GM23338 (cell line): Measurements from ENCODE around the gene ST3GAL6. TPM values are rescaled to one million over a fixed set of nuclear protein-coding genes. Genes with fewer than 3 reads are reported as not detected.

Source experiments
- ATAC-seq: fragments of 200-7000 bp; cut with Tn5 transposase; 3 replicates; pipeline ENCODE4 v1.9.1; 2020
- DNase-seq: peaks from one replicate; pipeline ENCODE4 v3.0.0-alpha.2; 2015; ENCODE audit warnings: low spot score
- H2AFZ ChIP-seq: fragments of 200-600 bp; sonication (generic); 2 replicates; pipeline ENCODE4 v1.8.0; 2016; ENCODE audit warnings: antibody characterized with exemption, mild to moderate bottlenecking, moderate library complexity
- H3F3A ChIP-seq: fragments of 200-600 bp; sonication (generic); replicated peaks from 2 replicates; pipeline ENCODE4 v1.8.0; 2017; ENCODE audit warnings: antibody characterized with exemption, mixed run types, low read depth
- H3K27ac ChIP-seq: fragments of 200-600 bp; sonication (generic); 2 replicates; pipeline ENCODE4 v1.6.1; 2016; ENCODE audit warnings: low read depth
- H3K27me3 ChIP-seq: fragments of 200-600 bp; sonication (generic); 2 replicates; pipeline ENCODE4 v1.8.0; 2016; ENCODE audit warnings: mild to moderate bottlenecking, mixed run types, moderate library complexity; ENCODE audit not compliant: insufficient read depth
- H3K36me3 ChIP-seq: fragments of 200-600 bp; sonication (generic); 2 replicates; pipeline ENCODE4 v1.8.0; 2016; ENCODE audit warnings: mild to moderate bottlenecking; ENCODE audit not compliant: insufficient read depth
- H3K4me1 ChIP-seq: fragments of 200-600 bp; sonication (generic); 2 replicates; pipeline ENCODE4 v1.8.0; 2016; ENCODE audit warnings: mild to moderate bottlenecking, moderate library complexity; ENCODE audit not compliant: insufficient read depth
- H3K4me2 ChIP-seq: fragments of 200-600 bp; sonication (generic); 2 replicates; pipeline ENCODE4 v1.7.1; 2017; ENCODE audit warnings: mixed run types
- H3K4me3 ChIP-seq: fragments of 200-600 bp; sonication (generic); 2 replicates; pipeline ENCODE4 v1.6.1; 2016; ENCODE audit warnings: mixed run types
- H3K79me2 ChIP-seq: fragments of 200-600 bp; sonication (generic); replicated peaks from 2 replicates; pipeline ENCODE4 v1.8.0; 2017; ENCODE audit warnings: mild to moderate bottlenecking; ENCODE audit not compliant: insufficient read depth
- H3K9me2 ChIP-seq: fragments of 200-600 bp; sonication (generic); 2 replicates; pipeline ENCODE4 v1.8.0; 2017; ENCODE audit not compliant: insufficient read depth
- H4K20me1 ChIP-seq: fragments of 200-600 bp; sonication (generic); replicated peaks from 2 replicates; pipeline ENCODE4 v1.8.0; 2017; ENCODE audit warnings: mild to moderate bottlenecking; ENCODE audit not compliant: insufficient read depth
- H3K27ac Mint-ChIP-seq: 2 replicates; pipeline ENCODE4 v1.8.0; 2020; ENCODE audit warnings: inconsistent platforms, mild to moderate bottlenecking, moderate library complexity, mixed read lengths
- H3K27me3 Mint-ChIP-seq: 3 replicates; pipeline ENCODE4 v1.8.0; 2022; ENCODE audit warnings: low read depth, mild to moderate bottlenecking, moderate library complexity, mixed read lengths, inconsistent platforms; ENCODE audit not compliant: insufficient read depth, poor library complexity
- H3K36me3 Mint-ChIP-seq: 3 replicates; pipeline ENCODE4 v1.8.0; 2021; ENCODE audit warnings: low read depth, mild to moderate bottlenecking, inconsistent platforms, moderate library complexity, mixed read lengths
- H3K4me1 Mint-ChIP-seq: 3 replicates; pipeline ENCODE4 v1.8.0; 2020; ENCODE audit warnings: mild to moderate bottlenecking, inconsistent platforms, mixed read lengths
- H3K4me3 Mint-ChIP-seq: 3 replicates; pipeline ENCODE4 v1.8.0; 2021; ENCODE audit warnings: moderate library complexity, mild to moderate bottlenecking, inconsistent platforms, mixed read lengths
- H3K9me3 Mint-ChIP-seq: 3 replicates; pipeline ENCODE4 v1.8.0; 2020; ENCODE audit warnings: moderate library complexity, mild to moderate bottlenecking, inconsistent platforms, mixed read lengths
- CREB1 ChIP-seq: fragments of 250-450 bp; sonication (Bioruptor Pico); IDR thresholded peaks from 2 replicates; pipeline ENCODE4 v1.5.0; 2020; ENCODE audit warnings: low read depth, mild to moderate bottlenecking, moderate library complexity
- CTCF ChIP-seq, 2 experiments: fragments of 200-600 bp in 1 of 2; sonication (generic) in 1 of 2; conservative IDR thresholded peaks; 2 replicates each; pipeline versions ENCODE4 v1.5.1 to v1.6.1; 2016 to 2017; ENCODE audit warnings: antibody characterized with exemption in 2 of 2, low read depth in 2 of 2, mild to moderate bottlenecking in 2 of 2, moderate library complexity in 1 of 2
- EZH2 ChIP-seq: fragments of 200-600 bp; sonication (generic); IDR thresholded peaks from one replicate; pipeline ENCODE4 v1.8.0; 2017; ENCODE audit warnings: antibody characterized with exemption, mild to moderate bottlenecking, low read depth; ENCODE audit not compliant: unreplicated experiment
- EZH2phosphoT487 ChIP-seq: fragments of 200-600 bp; sonication (generic); IDR thresholded peaks from one replicate; pipeline ENCODE4 v1.8.1; 2018; ENCODE audit warnings: antibody characterized with exemption; ENCODE audit not compliant: unreplicated experiment
- JUNB ChIP-seq: IDR thresholded peaks from one replicate; pipeline ENCODE4 v1.6.1; 2016; ENCODE audit warnings: antibody characterized with exemption; ENCODE audit not compliant: unreplicated experiment
- NANOG ChIP-seq: IDR thresholded peaks from 2 replicates; pipeline ENCODE4 v1.6.1; 2016; ENCODE audit warnings: antibody characterized with exemption, borderline replicate concordance
- POLR2AphosphoS5 ChIP-seq: IDR thresholded peaks from 2 replicates; pipeline ENCODE4 v1.6.1; 2016; ENCODE audit warnings: antibody characterized with exemption, low read depth
- STAT1 ChIP-seq: IDR thresholded peaks from one replicate; pipeline ENCODE4 v1.6.1; 2016; ENCODE audit warnings: antibody characterized with exemption; ENCODE audit not compliant: unreplicated experiment
- ZNF114 ChIP-seq: fragments of 250-450 bp; sonication (Bioruptor Pico); IDR thresholded peaks from 2 replicates; pipeline ENCODE4 v1.5.0; 2020; ENCODE audit warnings: mild to moderate bottlenecking, moderate library complexity
- ZNF331 ChIP-seq: fragments of 250-450 bp; sonication (Bioruptor Pico); IDR thresholded peaks from 2 replicates; pipeline ENCODE4 v1.5.0; 2020; ENCODE audit warnings: low read depth, mild to moderate bottlenecking, moderate library complexity
- ZNF462 ChIP-seq: fragments of 250-450 bp; sonication (Bioruptor Pico); IDR thresholded peaks from 2 replicates; pipeline ENCODE4 v1.5.0; 2020; ENCODE audit warnings: mild to moderate bottlenecking, moderate library complexity
- polyA plus RNA-seq: library from polyadenylated mRNA; unstranded; fragments of >200 nt; fragmentation: Nextera tagmentation; extraction: Ambion mirVana; gene quantifications from 2 replicates; pipeline ENCODE4 v1.2.1, GENCODE V29; 2016
- total RNA-seq: library from RNA; depleted of rRNA; stranded (reverse); fragments of >200 nt; shearing (Covaris generic); gene quantifications from 2 replicates; pipeline ENCODE4 v1.2.3, GENCODE V29; 2014
- TF ChIP-seq, protein P1 (sequence below): IDR thresholded peaks from one replicate; pipeline ENCODE4 v1.6.1; 2018; ENCODE audit warnings: antibody characterized with exemption; ENCODE audit not compliant: unreplicated experiment
- TF ChIP-seq, protein P2 (sequence below): IDR thresholded peaks from 2 replicates; pipeline ENCODE4 v1.6.1; 2016; ENCODE audit warnings: antibody characterized with exemption

ST3GAL6 gene
- total and polyA plus RNA-seq, 2 experiments from 2014 or later: 4.7 to 8.1 TPM

- Histone ChIP-seq H3K4me1 (no peaks in the 10 kb centered on the region), H3K4me3 (no peak overlapping the region), H3K79me2 (no peaks in the 10 kb centered on the region), H3K4me2 (no peak overlapping the region), H4K20me1 (no peaks in the 10 kb centered on the region), H3K36me3 (no peaks in the 10 kb centered on the region), H3K27me3 (no peaks in the 10 kb centered on the region), H2AFZ (no peak overlapping the region), H3K27ac (no peak overlapping the region), H3F3A (no peaks in the 10 kb centered on the region), H3K9me2 (no peaks in the 10 kb centered on the region; the same call in 1 of the 2 replicates)
- no peak for ATAC-seq
- Mint-ChIP-seq H3K4me1 (peaks cover 3% of the 10 kb centered on the region; the same call in 2 of the 3 replicates), H3K4me3 (no peak overlapping the region), H3K27me3 (no peaks in the 10 kb centered on the region), H3K27ac (no peak overlapping the region), H3K9me3 (no peaks in the 10 kb centered on the region), H3K36me3 (no peaks in the 10 kb centered on the region)
- DNase-seq: no peak
- TF ChIP-seq JUNB: no peak
- no peak for TF ChIP-seq CREB1 (CRISPR knock-in tag)
- no peak for TF ChIP-seq STAT1
- no peak for TF ChIP-seq ZNF114
- TF ChIP-seq ZNF331: no peak
- no peak for TF ChIP-seq POLR2AphosphoS5
- TF ChIP-seq ZNF462 (CRISPR knock-in tag): no peak
- TF ChIP-seq EZH2: no peak
- no peak for TF ChIP-seq NANOG
- TF ChIP-seq EZH2phosphoT487: no peak
- TF ChIP-seq, protein P1, sequence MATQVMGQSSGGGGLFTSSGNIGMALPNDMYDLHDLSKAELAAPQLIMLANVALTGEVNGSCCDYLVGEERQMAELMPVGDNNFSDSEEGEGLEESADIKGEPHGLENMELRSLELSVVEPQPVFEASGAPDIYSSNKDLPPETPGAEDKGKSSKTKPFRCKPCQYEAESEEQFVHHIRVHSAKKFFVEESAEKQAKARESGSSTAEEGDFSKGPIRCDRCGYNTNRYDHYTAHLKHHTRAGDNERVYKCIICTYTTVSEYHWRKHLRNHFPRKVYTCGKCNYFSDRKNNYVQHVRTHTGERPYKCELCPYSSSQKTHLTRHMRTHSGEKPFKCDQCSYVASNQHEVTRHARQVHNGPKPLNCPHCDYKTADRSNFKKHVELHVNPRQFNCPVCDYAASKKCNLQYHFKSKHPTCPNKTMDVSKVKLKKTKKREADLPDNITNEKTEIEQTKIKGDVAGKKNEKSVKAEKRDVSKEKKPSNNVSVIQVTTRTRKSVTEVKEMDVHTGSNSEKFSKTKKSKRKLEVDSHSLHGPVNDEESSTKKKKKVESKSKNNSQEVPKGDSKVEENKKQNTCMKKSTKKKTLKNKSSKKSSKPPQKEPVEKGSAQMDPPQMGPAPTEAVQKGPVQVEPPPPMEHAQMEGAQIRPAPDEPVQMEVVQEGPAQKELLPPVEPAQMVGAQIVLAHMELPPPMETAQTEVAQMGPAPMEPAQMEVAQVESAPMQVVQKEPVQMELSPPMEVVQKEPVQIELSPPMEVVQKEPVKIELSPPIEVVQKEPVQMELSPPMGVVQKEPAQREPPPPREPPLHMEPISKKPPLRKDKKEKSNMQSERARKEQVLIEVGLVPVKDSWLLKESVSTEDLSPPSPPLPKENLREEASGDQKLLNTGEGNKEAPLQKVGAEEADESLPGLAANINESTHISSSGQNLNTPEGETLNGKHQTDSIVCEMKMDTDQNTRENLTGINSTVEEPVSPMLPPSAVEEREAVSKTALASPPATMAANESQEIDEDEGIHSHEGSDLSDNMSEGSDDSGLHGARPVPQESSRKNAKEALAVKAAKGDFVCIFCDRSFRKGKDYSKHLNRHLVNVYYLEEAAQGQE: no peak
- TF ChIP-seq, protein P2, sequence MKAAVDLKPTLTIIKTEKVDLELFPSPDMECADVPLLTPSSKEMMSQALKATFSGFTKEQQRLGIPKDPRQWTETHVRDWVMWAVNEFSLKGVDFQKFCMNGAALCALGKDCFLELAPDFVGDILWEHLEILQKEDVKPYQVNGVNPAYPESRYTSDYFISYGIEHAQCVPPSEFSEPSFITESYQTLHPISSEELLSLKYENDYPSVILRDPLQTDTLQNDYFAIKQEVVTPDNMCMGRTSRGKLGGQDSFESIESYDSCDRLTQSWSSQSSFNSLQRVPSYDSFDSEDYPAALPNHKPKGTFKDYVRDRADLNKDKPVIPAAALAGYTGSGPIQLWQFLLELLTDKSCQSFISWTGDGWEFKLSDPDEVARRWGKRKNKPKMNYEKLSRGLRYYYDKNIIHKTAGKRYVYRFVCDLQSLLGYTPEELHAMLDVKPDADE: no peak
- no peak for TF ChIP-seq CTCF (conservative IDR thresholded peaks at IDR 0.05; ENCODE audit: low read depth in 2 of 2)
Observed at GRCh38 chr3:98788651-98789050, 25.5 kb downstream of the ST3GAL6 start.
